HG03520 (cell line): Measurements from ENCODE around the gene CNMD.

Experiments
- ATAC-seq: cut with Tn5 transposase; IDR thresholded peaks from one replicate; pipeline ENCODE4 v1.9.1; 2021; ENCODE audit warnings: mild to moderate bottlenecking, moderate library complexity; ENCODE audit not compliant: unreplicated experiment

CNMD gene

GRCh38 chr13:52739468-52740071 is at the start of gene CNMD:
Gene CNMD, minus strand, starts transcription at chr13:52739820. Its CDS starts 119 bp downstream, at chr13:52739701.
- no peak for ATAC-seq

GRCh38 chr13:52788011-52788410 is 48.4 kb upstream of the CNMD start:
- no peak for ATAC-seq

GRCh38 chr13:52787235-52787634 is 47.6 kb upstream of the CNMD start:
- no peak for ATAC-seq

- ATAC-seq: no peak
These were observed 47.1 kb upstream of the CNMD start for GRCh38 chr13:52786766-52787165.

GRCh38 chr13:52785739-52786138 is 46.1 kb upstream of the CNMD start:
- no peak for ATAC-seq

- ATAC-seq: no peak
These were observed 45.1 kb upstream of the CNMD start for GRCh38 chr13:52784591-52785340.

GRCh38 chr13:52783943-52784342 is 44.3 kb upstream of the CNMD start:
- ATAC-seq: no peak

- ATAC-seq: no peak
These were observed 43.1 kb upstream of the CNMD start for GRCh38 chr13:52782471-52783448.

- ATAC-seq: no peak
These were observed 41.0 kb upstream of the CNMD start for GRCh38 chr13:52780611-52781010.

GRCh38 chr13:52780092-52780491 is 40.5 kb upstream of the CNMD start:
- no peak for ATAC-seq

- ATAC-seq: no peak
These were observed 39.5 kb upstream of the CNMD start for GRCh38 chr13:52779103-52779502.

- ATAC-seq: no peak
These were observed 37.1 kb upstream of the CNMD start for GRCh38 chr13:52776726-52777125.

- ATAC-seq: no peak
These were observed 35.9 kb upstream of the CNMD start for GRCh38 chr13:52775511-52775910.

- ATAC-seq: no peak
These were observed 28.4 kb upstream of the CNMD start for GRCh38 chr13:52767949-52768516.

- no peak for ATAC-seq
These were observed 26.2 kb upstream of the CNMD start for GRCh38 chr13:52765611-52766390.

GRCh38 chr13:52760077-52760476 is 20.5 kb upstream of the CNMD start:
- ATAC-seq: no peak

- no peak for ATAC-seq
These were observed 18.5 kb upstream of the CNMD start for GRCh38 chr13:52758114-52758513.

- ATAC-seq: no peak
These were observed 11.6 kb upstream of the CNMD start for GRCh38 chr13:52751196-52751595.

- ATAC-seq: no peak
These were observed 11.1 kb upstream of the CNMD start for GRCh38 chr13:52750713-52751112.

- no peak for ATAC-seq
These were observed 9.8 kb upstream of the CNMD start for GRCh38 chr13:52749419-52749818.
